Measurements from ENCODE around the gene INTU.

DNA sequence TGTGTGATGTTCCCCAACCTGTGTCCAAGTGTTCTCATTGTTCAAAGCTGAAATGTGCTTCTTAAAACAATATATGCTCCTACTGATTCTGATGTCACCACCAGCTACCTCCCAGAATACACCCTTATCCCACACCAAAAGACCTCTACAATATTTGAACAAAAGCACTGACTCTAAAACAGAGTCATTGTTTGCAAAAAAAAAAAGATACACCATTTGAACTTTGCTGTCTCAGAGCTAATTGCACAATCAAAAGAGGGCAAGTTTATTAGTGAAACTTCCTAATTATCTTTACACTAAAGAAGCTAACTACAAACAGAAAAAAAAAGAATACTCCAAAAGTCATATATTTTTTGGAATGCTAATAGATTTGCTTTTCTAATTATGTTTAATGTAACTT lies 34.1 kb upstream of the INTU start:
- TF ChIP-seq, protein P1, sequence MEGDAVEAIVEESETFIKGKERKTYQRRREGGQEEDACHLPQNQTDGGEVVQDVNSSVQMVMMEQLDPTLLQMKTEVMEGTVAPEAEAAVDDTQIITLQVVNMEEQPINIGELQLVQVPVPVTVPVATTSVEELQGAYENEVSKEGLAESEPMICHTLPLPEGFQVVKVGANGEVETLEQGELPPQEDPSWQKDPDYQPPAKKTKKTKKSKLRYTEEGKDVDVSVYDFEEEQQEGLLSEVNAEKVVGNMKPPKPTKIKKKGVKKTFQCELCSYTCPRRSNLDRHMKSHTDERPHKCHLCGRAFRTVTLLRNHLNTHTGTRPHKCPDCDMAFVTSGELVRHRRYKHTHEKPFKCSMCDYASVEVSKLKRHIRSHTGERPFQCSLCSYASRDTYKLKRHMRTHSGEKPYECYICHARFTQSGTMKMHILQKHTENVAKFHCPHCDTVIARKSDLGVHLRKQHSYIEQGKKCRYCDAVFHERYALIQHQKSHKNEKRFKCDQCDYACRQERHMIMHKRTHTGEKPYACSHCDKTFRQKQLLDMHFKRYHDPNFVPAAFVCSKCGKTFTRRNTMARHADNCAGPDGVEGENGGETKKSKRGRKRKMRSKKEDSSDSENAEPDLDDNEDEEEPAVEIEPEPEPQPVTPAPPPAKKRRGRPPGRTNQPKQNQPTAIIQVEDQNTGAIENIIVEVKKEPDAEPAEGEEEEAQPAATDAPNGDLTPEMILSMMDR (conservative IDR thresholded peaks at IDR 0.05; ENCODE audit: low read length), result no peak
- no peak for TF ChIP-seq EZH2phosphoT487 (IDR thresholded peaks at IDR 0.05; ENCODE audit: borderline replicate concordance)
